ENCODE data around the gene ARID4B.

DNA sequence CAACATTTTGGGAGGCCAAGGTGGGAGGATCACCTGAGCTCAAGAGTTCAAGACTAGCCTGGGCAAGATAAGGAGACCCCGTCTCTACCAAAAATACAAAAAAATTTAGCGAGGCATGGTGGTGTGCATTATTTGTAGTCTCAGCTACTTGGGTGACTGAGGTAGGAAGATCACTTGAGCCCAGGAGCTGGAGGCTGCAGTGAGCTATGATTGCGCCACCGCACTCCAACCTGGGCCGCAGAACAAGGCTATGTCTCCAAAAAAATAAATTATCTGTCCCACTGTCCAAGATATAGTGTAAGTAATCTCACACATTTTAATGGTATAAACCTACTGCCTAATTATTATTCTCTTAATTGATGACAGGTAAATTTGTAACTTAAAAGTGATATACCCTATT lies 12.8 kb downstream of the ARID4B start:
- TF ChIP-seq, protein P1, sequence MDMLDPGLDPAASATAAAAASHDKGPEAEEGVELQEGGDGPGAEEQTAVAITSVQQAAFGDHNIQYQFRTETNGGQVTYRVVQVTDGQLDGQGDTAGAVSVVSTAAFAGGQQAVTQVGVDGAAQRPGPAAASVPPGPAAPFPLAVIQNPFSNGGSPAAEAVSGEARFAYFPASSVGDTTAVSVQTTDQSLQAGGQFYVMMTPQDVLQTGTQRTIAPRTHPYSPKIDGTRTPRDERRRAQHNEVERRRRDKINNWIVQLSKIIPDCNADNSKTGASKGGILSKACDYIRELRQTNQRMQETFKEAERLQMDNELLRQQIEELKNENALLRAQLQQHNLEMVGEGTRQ (IDR thresholded peaks at IDR 0.05): no peak
- TF ChIP-seq, protein P2, sequence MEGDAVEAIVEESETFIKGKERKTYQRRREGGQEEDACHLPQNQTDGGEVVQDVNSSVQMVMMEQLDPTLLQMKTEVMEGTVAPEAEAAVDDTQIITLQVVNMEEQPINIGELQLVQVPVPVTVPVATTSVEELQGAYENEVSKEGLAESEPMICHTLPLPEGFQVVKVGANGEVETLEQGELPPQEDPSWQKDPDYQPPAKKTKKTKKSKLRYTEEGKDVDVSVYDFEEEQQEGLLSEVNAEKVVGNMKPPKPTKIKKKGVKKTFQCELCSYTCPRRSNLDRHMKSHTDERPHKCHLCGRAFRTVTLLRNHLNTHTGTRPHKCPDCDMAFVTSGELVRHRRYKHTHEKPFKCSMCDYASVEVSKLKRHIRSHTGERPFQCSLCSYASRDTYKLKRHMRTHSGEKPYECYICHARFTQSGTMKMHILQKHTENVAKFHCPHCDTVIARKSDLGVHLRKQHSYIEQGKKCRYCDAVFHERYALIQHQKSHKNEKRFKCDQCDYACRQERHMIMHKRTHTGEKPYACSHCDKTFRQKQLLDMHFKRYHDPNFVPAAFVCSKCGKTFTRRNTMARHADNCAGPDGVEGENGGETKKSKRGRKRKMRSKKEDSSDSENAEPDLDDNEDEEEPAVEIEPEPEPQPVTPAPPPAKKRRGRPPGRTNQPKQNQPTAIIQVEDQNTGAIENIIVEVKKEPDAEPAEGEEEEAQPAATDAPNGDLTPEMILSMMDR (IDR thresholded peaks at IDR 0.05): no peak
- TF ChIP-seq, protein P3, sequence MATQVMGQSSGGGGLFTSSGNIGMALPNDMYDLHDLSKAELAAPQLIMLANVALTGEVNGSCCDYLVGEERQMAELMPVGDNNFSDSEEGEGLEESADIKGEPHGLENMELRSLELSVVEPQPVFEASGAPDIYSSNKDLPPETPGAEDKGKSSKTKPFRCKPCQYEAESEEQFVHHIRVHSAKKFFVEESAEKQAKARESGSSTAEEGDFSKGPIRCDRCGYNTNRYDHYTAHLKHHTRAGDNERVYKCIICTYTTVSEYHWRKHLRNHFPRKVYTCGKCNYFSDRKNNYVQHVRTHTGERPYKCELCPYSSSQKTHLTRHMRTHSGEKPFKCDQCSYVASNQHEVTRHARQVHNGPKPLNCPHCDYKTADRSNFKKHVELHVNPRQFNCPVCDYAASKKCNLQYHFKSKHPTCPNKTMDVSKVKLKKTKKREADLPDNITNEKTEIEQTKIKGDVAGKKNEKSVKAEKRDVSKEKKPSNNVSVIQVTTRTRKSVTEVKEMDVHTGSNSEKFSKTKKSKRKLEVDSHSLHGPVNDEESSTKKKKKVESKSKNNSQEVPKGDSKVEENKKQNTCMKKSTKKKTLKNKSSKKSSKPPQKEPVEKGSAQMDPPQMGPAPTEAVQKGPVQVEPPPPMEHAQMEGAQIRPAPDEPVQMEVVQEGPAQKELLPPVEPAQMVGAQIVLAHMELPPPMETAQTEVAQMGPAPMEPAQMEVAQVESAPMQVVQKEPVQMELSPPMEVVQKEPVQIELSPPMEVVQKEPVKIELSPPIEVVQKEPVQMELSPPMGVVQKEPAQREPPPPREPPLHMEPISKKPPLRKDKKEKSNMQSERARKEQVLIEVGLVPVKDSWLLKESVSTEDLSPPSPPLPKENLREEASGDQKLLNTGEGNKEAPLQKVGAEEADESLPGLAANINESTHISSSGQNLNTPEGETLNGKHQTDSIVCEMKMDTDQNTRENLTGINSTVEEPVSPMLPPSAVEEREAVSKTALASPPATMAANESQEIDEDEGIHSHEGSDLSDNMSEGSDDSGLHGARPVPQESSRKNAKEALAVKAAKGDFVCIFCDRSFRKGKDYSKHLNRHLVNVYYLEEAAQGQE (IDR thresholded peaks at IDR 0.05): no peak
- no peak for TF ChIP-seq ZFP36 (IDR thresholded peaks at IDR 0.05; ENCODE audit: borderline replicate concordance, partially characterized antibody)
- TF ChIP-seq RCOR1 (IDR thresholded peaks at IDR 0.05; ENCODE audit: low read depth, low read length): no peak
- no peak for TF ChIP-seq CBX8 (IDR thresholded peaks at IDR 0.05)
